Activated CD4-positive, CD25-positive, alpha-beta regulatory T cell treated with anti-CD3 and anti-CD28 coated beads, Interleukin-2, amount 50 U/mL, for 24 hours (primary cell): ENCODE measurements around the gene MPP3.
A peak's percentile ranks its signal among the peaks of the same experiment; 100 is the strongest.

ENCODE experiments used
- ATAC-seq, 2 donors: fragments of 150-1000 bp; cut with Tn5 transposase; one replicate each; pipeline ENCODE4 v1.10.0; 2021; ENCODE audit warnings: mild to moderate bottlenecking in 1 of 2, moderate library complexity in 1 of 2

The MPP3 gene

DNA sequence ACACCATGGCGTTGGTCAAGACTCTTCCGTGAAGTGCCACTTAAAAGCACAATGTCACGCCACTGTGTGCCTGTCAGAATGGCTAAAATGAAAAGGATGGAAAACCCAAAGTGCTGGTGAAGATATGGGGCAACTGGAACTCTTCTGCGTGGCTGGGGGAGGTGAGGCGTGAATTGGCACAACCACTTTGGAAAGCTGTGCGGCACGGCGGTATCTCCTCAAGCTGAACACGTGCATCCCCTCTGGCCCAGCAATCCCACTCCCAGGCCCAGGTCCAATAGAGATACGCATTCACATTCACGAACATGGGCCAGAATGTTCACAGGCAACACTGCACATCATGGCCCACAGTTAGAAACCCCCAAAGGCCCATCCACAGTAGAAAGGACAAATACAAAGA is 63.1 kb downstream of the MPP3 start:
- no peak for ATAC-seq

DNA sequence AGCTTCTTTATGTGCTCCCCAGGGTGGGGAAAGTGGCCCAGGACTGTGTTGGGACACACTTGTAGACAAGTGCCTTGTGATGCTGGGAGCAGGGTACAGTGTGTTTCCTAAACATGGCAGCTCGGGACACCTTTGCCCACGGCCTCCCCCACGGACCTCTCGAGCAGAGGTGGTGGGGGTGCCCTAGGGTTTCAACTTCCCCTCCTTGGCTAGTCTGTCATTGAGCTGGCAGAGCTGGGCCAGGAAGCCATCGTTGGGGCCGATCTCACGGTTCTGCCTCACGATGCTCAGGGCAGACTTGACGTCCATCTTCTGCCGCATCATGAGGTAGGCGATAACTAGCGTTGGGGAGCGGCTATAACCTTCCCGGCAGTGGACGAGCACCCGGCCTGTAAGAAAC is 63.5 kb downstream of the MPP3 start:
- no peak for ATAC-seq

DNA sequence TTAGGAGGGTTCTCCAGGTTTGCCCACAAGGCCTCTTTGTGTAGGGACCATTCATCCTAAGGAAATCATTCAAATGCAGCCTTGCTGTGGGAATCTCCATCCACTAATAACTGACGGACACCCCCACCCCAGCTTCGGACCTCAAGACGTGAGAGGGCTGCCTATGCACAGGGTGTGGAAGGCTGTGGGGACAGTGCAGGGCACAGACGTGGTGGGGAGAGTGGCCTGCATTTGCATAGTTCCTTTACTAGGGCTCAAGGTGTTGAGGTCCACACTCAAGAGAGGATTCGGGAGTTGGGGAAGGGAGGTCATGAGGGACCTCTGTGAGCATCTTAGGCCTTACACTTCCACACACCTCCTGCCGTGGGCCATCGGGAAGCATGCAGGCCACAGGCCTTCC is 64.0 kb downstream of the MPP3 start:
- no peak for ATAC-seq

DNA sequence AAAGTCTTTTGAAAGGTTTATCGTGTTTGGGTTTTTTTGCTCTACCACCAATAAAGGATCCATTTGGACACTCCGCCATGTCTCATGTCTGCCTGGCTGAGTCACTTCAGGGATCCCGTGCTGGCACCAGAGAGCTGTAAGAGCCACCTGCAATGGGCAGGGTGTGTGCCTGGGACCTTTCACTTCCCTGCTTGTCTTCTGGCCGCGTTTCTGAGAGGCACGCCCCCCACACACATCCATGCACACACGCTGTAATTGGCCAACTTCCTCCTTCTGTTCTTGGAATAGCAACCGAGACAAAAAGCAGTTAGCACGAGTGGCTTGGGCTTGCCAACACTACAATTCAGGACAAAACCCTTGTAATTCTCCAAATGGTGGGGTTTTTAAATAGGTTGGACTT is 64.6 kb downstream of the MPP3 start:
- no peak for ATAC-seq

DNA sequence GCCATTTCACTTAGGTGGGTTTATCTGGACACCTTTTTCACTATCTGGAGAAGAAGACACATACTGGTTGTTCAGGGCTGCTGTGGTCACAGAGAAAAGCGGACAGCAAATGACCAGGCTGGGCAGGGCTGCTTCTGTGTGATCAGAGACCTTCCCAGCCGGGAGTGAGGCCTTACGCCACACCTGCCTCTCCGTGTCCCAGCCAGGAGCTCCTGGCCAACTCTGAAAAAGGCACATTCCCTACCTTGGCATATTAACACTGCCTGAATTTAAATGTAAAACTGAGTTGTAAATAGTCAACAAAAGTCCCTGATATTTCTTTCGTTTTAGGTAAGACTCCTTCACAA is 65.3 kb downstream of the MPP3 start:
- no peak for ATAC-seq

DNA sequence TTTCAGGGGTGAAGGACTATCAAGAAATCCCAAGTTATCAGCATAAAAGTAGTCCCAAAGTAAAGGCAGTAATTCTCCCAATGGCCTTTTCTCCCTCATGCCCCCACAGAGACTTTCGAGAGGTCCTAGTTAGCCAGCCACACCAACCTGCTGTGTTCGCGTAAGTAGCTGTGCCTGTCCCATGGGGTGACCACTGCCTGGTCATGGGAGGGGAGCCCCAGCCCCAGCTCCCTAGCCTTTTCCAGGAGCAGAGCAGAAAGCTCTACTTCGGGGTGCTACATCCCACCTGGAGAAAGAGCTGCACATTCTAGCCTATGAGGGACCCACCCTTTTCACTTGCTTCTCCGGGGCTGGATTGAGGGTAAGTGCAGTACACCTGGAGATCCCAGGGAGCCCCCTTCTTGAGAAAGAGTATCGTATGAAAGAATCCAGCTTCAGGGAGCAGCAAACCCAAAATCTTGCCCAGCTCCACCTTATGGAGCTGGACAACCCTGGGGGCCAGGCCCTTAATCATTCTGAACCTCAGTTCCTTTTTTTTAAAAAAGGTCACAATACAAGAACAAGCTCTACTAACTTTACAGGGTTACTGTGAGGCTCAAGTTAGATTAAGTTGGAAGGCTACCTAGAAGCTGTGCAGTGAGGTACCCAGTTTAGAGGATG is 65.8 kb downstream of the MPP3 start:
- ATAC-seq, result peak in 1 of 2 donors; percentile 9

DNA sequence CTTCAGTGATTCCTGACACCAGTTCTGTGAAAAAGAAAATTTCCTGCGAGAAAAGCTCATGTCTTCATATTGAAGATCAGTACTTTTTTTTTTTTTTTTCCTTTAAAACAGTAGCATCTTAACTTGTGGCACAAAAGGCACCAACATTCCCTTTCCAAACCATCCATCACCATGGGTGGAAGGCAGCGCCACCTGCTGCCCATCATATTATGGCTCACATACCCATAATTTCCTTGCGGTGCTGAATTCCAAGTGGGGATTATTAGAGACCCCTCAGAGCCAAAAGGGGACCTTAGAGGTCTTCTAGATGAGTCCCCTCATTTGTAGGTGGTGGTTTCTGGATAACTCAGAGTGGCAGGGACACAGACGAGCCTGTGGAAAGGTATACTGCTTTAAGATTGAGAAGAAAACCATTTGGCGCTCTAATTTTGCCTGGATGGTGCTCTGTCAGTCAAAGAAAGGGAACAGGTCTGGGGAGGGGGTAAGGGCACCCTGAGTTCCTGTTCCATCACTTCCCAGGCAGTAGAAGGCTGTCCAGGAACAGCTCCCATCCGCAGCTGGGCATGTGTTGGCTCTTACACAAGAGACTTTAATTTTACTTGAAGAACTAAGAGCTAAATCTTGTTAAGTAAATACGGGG is 66.4 kb downstream of the MPP3 start:
- no peak for ATAC-seq

DNA sequence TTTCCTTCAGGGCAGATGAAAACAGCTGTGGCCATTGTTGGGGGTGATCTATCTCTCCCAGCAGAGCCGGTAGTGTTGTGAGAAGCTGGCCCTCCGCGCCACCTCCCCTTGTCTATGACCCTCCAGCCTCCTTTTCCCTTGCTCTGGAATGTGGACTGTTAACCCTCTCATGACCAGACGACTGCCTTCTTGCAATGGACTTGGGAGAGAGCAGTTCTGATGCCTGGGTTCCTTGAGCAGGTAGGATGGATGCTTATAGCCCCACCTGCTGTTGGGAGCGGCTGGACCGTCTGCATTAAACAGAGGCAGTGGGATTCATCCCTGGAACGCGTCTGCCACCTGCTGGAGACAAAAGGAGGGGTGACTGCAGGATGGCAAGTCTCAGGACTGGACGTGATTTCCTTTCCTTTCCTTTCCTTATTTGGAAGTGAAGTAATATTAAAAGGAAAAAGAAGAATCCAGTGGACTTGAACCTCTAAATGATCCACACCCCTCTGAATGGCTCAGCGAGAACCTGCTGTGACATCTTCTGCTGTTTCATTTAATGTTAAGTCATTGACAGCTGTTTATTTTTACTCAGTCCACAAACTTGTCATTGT is 72.6 kb downstream of the MPP3 start:
- ATAC-seq, result peak; percentile 84 to 88

DNA sequence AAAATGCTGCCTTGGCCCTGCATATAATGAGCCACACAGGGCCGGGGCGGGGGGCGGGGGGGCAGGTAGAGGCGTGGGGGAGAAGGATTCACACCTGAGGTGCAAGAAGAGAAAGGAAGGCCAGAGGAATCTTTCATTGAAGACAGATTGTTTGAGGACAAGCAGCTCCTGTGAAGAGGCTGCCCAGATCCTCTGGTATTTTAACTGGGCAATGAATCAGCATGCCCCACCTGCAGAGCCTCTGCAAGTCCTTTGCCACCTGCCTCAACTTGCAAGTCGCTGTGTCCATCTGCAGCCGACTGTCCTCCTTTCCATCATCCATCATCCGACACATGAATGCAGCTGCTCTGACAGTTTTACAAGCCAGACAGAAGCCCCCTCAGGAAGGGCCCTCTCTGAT is 73.1 kb downstream of the MPP3 start:
- no peak for ATAC-seq

DNA sequence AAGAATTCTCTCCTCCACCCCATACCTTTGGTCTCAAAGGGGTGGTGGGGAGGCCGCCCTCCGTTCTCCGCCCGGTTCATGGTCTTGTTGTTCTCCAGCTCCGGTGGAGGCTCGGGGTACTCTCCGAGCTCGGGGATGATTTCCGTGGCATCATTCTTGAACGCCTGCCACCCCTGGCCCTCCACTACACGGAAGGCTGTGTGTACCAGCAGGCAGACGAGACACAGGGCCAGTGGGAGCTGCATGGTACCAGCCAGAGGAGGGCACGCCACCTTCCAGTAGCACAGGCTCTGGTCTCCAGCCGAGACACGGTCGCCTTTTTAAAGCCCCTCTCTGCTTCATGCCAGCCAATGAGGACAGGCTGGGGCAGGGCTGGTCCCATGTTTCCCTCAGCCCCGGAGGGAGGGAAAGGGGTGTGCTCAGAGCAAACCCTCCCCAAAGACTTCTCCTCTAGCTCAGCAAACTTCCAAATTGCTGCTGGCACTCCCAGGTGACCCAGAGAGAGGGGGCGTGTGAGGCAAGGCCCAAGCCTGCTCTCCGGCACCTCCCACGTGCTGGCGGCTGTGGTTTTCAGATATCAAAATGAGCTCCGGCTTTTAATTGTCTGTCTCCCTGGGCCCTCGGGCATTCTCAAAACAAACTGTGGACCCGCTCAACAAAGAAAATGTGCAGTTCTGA is 74.3 kb downstream of the MPP3 start, which contains the start of gene SOST:
SOST (minus strand) TSS at position 295 of the 678 bp plus-strand sequence; CDS start at position 245, 50 bp downstream.
- ATAC-seq, result no peak

DNA sequence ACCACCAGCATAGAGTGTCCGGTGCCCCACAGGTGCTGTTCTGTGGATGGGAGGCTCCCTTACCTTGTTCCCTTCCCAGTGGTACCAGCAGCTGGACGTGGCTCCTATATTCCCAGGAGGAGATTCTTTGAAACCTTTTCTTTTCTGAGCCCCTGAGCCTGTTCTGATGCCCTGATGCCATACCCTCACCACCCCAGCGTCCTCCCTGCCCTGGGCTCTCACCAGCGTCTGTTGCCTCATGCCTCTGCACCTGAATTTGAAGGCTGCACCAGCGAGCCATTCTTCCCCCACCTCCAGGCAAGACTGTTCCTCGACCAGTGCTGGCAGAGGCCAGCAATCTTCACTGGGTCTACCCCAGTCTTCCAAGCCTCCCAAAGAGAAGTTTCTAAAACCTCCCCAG is 74.9 kb downstream of the MPP3 start:
- ATAC-seq, result no peak

DNA sequence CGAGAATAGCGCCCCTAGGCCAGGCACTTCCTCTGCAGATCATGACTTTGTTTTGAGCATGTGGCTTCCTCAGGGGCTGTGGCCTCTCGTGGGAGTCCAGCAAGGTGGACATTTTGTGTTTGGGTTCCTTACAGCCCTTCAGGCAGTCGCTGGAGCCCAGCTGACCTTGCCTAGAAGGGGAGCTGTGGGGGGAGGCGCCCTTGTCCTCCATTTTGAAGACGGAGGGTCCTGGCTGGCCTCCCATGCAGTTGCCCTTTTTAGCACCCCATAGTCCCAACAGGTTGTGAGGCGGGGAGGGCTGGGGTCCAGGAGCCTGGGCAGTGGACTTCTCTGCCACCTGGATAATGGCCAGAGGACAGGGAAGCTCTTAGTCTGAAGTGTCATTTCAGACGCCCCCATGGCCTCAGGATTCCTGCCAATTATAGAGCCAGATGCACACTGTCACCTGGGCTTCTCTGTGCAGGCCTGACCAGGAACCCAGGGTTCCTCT is 75.7 kb downstream of the MPP3 start:
- ATAC-seq, result no peak

DNA sequence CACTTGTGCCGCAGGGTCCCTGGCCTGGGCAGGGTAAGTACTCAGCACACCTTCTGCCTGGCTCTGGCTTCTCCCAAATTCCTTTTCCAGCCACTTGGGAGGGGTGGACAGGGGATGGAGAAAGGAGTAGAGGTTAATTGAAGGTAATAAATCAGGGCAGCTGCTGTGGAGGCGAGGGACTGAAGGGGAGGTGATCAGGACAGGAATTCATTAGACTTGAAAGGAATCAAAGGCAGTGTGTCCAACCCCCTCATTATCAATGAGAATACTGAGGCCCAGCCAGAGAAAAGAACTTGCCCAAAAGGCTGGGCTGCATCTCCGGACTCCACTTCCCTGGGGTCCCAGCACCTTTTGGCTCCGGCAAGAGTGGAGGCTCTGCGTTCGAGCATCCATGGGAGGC is 76.7 kb downstream of the MPP3 start:
- no peak for ATAC-seq

DNA sequence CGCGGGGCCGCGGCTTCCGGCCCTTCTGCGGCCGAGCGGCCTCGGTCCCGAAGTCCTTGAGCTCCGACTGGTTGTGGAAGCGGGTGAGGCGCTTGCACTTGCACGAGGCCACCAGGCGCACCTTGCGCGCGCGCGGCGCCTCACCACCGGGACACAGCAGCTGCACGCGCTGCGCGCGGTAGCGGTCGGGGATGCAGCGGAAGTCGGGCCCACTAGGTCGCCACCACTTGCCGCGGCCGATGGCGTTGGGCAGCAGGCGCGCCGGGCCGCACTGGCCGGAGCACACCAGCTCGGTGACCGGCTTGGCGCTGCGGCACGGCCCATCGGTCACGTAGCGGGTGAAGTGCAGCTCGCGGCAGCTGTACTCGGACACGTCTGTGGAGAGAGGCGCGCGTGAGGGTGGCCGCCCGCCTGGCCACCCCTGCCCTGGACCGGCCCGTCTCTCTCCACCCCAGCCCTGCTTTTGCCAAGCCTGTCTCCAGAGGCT is 77.5 kb downstream of the MPP3 start:
- ATAC-seq, result peak; percentile 9 to 11

DNA sequence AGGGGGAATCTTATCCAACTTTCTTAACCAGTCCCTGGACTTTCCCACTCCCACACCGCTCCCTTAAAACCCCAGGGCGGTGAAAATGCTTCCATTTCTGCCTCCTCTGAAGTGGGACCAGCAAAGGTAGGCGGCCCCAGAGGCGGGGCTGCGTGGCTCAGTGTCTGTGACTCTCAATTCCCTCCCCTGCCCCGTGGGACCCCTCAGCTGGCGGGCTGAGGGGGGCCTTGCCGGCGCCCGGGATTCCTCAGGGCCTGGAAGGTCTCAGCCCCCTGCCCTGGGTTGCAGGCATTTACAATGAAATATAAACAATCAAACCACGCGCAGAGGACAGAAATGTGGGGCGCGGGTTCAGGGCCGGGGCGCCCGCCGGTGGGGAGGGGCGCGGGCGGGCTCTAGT is 78.0 kb downstream of the MPP3 start:
- ATAC-seq, result no peak

DNA sequence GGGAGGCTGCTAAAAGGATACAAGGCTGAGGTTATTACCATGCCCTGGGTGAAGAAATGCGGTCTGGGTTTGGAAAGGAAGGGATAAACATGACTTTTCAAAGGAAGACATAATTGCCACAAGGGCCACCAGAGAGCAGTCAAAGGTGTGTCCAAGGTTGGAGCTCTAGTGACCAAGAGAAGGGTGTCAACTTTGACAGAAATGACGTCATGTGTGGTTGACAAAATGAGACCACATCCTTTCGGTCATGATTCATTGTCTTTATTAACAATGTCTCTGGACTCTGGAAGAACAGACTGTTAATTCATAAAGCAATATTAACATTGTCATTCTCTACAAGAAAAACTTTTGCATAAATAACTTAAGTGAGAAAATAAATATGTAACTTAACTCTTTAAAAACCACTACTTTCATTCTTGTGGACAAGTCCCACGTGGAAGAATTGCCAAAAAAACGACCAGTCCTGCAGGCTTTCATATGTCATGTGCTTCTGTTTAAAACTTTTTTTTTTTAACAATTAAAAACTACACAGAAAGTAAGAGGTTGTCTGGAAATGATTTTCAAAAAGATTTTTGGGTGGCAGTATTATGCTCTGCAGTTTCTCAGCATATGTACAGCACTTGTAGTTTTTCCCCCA is 79.3 kb downstream of the MPP3 start:
- ATAC-seq, result peak in 1 of 2 donors; percentile 24
